ENCODE measurements around the gene SH2D6.
A peak's percentile ranks its signal among the peaks of the same experiment; 100 is the strongest.
"Not testable (repeated sequence)": the region's sequence is repeated elsewhere in the genome, so short reads cannot be mapped to it uniquely, and the experiment has no call there.

The SH2D6 gene

GRCh38 chr2:85437488-85438200, 19.1 kb downstream of the SH2D6 start:
- TF ChIP-seq, protein P1, sequence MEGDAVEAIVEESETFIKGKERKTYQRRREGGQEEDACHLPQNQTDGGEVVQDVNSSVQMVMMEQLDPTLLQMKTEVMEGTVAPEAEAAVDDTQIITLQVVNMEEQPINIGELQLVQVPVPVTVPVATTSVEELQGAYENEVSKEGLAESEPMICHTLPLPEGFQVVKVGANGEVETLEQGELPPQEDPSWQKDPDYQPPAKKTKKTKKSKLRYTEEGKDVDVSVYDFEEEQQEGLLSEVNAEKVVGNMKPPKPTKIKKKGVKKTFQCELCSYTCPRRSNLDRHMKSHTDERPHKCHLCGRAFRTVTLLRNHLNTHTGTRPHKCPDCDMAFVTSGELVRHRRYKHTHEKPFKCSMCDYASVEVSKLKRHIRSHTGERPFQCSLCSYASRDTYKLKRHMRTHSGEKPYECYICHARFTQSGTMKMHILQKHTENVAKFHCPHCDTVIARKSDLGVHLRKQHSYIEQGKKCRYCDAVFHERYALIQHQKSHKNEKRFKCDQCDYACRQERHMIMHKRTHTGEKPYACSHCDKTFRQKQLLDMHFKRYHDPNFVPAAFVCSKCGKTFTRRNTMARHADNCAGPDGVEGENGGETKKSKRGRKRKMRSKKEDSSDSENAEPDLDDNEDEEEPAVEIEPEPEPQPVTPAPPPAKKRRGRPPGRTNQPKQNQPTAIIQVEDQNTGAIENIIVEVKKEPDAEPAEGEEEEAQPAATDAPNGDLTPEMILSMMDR (conservative IDR thresholded peaks at IDR 0.05; ENCODE audit: low read depth) = no peak
- POLR2A ChIA-PET (ENCODE audit: low non-redundant PET) = interaction anchor here (0.6 to 0.9 kb wide), 2 partner anchors 34 to 101 kb away, joined by 4 to 5 read pairs; partner anchors contain the start of gene MAT2A
- CTCF ChIA-PET = interaction anchor here (0.6 to 1.2 kb wide), 4 partner anchors 11 to 104 kb away, joined by 3 to 4 read pairs (median 3); no protein-coding TSS in a partner anchor
- H3K27ac ChIP-seq = peak overlapping the region; percentile 96
- DNase-seq (ENCODE audit: low spot score) = peak; percentile 69

DNA sequence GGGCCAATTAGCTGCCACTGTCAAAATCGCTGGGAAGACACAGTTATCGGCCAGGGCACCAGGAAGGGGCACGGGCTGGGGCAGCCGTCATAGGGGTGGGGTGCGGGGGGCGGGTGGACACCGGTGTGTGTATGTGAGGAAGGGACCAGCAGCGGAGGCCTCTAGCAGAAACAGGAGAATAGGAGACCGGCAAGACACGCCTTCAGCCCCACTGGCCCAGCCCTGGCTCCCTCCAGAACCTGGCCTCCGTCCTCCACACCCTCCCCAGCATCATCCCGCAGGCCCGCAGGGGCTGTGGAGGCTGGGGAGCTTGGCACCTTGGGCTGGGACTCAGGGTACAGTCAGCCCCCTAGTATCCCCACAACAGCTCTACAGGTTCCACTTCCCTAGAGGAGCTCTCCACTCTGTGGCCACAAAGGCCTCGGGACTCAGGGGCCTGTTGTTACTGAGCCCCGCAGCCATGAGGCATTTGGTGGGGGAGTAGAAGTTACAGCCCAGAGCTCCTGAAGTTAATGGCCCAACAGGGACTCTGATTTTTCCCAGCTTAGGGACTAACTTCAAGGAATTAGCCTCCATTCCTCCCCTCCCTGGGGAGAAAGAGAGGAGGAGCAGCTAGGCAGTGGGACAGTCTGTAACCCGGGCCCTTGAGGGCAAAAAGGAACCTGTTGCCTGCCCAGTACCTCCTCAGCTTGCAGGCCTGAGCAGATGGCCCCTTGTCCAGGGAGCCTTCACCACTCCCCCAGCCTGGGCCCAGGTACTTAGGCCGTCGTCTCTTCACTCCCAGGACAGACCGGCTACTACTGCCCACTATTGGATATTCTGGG, 19.9 kb downstream of the SH2D6 start:
- TF ChIP-seq, protein P1 (conservative IDR thresholded peaks at IDR 0.05; ENCODE audit: low read depth) = no peak
- ChIA-PET POLR2A (ENCODE audit: low non-redundant PET) (interaction anchor here (0.9 to 1.0 kb wide), 2 partner anchors 100 kb away, joined by 4 read pairs; partner anchors contain the start of gene MAT2A), CTCF (interaction anchor here (0.6 to 1.2 kb wide), 5 partner anchors 10 to 100 kb away, joined by 3 to 4 read pairs (median 3); no protein-coding TSS in a partner anchor)
- peak overlapping the region; percentile 96 for H3K27ac ChIP-seq
- DNase-seq (ENCODE audit: low spot score) = no peak

GRCh38 chr2:85439025-85439472, 20.5 kb downstream of the SH2D6 start:
- ChIA-PET POLR2A (ENCODE audit: low non-redundant PET) (interaction anchor here (1.0 kb wide), 1 partner anchor 100 kb away, joined by 4 read pairs; the partner anchor contains the start of gene MAT2A), CTCF (interaction anchor here (0.6 to 0.9 kb wide), 3 partner anchors 19 to 99 kb away, joined by 3 to 4 read pairs (median 3); no protein-coding TSS in a partner anchor)
- peak overlapping the region; percentile 96 for H3K27ac ChIP-seq
- no peak for DNase-seq (ENCODE audit: low spot score)
- TF ChIP-seq, protein P1 (conservative IDR thresholded peaks at IDR 0.05; ENCODE audit: low read depth) = no peak

GRCh38 chr2:85439569-85439968, 21.1 kb downstream of the SH2D6 start:
- peak overlapping the region; percentile 96 for H3K27ac ChIP-seq
- CTCF ChIA-PET = interaction anchor here (0.6 kb wide), 1 partner anchor 140 kb away, joined by 3 read pairs; no protein-coding TSS in a partner anchor
- DNase-seq (ENCODE audit: low spot score); POLR2A ChIA-PET (ENCODE audit: low non-redundant PET): not testable (repeated sequence)

DNA sequence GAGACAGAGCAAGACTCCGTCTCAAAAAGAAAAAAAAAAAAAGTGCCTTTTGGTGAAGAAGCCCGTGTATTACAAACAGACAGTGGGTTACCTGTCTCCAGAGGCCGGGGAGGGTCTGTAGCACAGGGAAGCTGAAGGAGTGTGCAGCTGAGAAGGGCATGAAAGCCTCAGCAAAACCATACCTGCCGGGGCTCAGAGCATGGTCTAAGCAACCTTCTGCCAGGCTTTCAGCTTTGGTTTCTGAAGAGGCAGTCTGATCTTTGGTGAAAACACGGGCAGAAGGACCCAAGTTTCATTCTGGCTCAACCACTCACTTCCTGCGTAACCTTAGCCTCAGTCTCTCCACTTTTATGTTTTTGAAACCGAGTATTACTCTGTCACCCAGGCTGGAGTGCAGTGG, 21.5 kb downstream of the SH2D6 start:
- peak overlapping the region; percentile 96 for H3K27ac ChIP-seq
- ChIA-PET CTCF (interaction anchor here (0.6 kb wide), 1 partner anchor 140 kb away, joined by 3 read pairs; no protein-coding TSS in a partner anchor), POLR2A (ENCODE audit: low non-redundant PET) (no interaction called here)
- DNase-seq (ENCODE audit: low spot score) = no peak
- TF ChIP-seq, protein P1 (conservative IDR thresholded peaks at IDR 0.05; ENCODE audit: low read depth) = no peak

GRCh38 chr2:85440729-85441128, 22.2 kb downstream of the SH2D6 start:
- DNase-seq (ENCODE audit: low spot score) = no peak
- ChIA-PET CTCF (no interaction called here), POLR2A (ENCODE audit: low non-redundant PET) (no interaction called here)
- TF ChIP-seq, protein P1 (conservative IDR thresholded peaks at IDR 0.05; ENCODE audit: low read depth) = no peak
- peak overlapping the region; percentile 96; the same call in 1 of the 2 replicates for H3K27ac ChIP-seq

Measured in RWPE1 (cell line).